ENCODE results near the gene DZIP1. TPM values are rescaled to one million over a fixed set of nuclear protein-coding genes. Genes with fewer than 3 reads are reported as not detected.

The DZIP1 gene
- total RNA-seq, 1 donor from 2014 or later = 0.64 TPM

- Mint-ChIP-seq H3K4me3 (ENCODE audit: low read depth) (no peak overlapping the region), H3K27me3 (ENCODE audit: low read depth) (peaks cover 46% of the 10 kb centered on the region), H3K9me3 (no peaks in the 10 kb centered on the region), H3K36me3 (ENCODE audit: low read depth) (no peaks in the 10 kb centered on the region), H3K27ac (no peak overlapping the region), H3K4me1 (ENCODE audit: low read depth) (peaks cover 11% of the 10 kb centered on the region)
- no peak for DNase-seq (ENCODE audit: low spot score)
- intact Hi-C loops (cut with micrococcal nuclease) = loop anchor here (5.0 to 10.0 kb wide), 2 partner anchors 89 to 937 kb away; partner anchors contain the start of gene CLDN10
Observed at GRCh38 chr13:95641291-95642027, 3.0 kb downstream of the DZIP1 start.

DNA sequence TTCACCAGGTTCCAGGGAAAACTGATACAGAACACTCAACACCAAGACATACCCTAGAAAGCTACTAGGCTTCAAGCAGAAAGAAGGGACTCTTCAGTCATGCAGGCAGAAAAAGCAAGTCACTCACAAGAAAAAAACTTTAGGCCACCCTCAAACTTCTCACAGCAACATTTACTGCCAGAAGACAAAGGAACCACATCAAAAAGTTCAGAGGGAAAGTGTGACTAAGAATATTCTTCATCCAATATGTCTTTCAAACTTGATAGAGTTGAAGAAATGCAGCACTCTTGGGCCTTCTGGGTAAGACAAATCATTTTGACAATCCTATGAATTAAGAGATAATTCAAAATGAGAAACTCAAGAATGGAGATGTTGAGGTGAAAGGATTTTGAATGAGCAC is 7.7 kb downstream of the DZIP1 start:
- peaks cover 28% of the 10 kb centered on the region for H3K27me3 Mint-ChIP-seq (ENCODE audit: low read depth)

DNA sequence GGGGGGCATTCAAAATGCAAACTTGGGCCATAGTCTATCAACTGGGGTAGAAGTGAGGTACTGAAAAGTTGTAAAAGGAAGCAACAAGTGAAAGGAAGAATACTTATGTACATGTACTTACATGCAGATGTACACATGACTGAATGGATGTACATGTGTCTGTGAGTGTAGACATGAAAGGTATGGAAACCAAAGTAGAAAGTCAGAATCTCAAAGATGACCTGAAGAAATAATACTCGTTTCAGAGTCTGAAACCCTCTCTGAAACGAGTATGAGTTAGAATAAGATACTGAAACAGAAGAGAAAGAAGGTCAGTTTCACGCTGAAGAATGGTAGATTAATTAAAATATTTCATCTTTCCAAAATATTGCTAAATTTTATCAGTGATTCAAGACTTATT is 13.9 kb downstream of the DZIP1 start:
- Mint-ChIP-seq H3K27ac (no peak overlapping the region), H3K4me1 (ENCODE audit: low read depth) (no peaks in the 10 kb centered on the region), H3K9me3 (no peaks in the 10 kb centered on the region), H3K27me3 (ENCODE audit: low read depth) (peaks cover 8% of the 10 kb centered on the region), H3K36me3 (ENCODE audit: low read depth) (no peaks in the 10 kb centered on the region), H3K4me3 (ENCODE audit: low read depth) (no peak overlapping the region)
- intact Hi-C loops (cut with micrococcal nuclease) = no loop called here
- no peak for DNase-seq (ENCODE audit: low spot score)

More for the DNA sequence above, 7.7 kb downstream of the DZIP1 start:
- no peaks in the 10 kb centered on the region for H3K9me3 Mint-ChIP-seq
- no peak overlapping the region for H3K27ac Mint-ChIP-seq
- no peak overlapping the region for H3K4me3 Mint-ChIP-seq (ENCODE audit: low read depth)
- DNase-seq (ENCODE audit: low spot score) = no peak
- H3K36me3 Mint-ChIP-seq (ENCODE audit: low read depth) = no peaks in the 10 kb centered on the region
- peaks cover 7% of the 10 kb centered on the region for H3K4me1 Mint-ChIP-seq (ENCODE audit: low read depth)
- intact Hi-C loops (cut with micrococcal nuclease) = loop anchor here (5.0 kb wide), 1 partner anchor 40 kb away; the partner anchor contains the start of gene DNAJC3

DNA sequence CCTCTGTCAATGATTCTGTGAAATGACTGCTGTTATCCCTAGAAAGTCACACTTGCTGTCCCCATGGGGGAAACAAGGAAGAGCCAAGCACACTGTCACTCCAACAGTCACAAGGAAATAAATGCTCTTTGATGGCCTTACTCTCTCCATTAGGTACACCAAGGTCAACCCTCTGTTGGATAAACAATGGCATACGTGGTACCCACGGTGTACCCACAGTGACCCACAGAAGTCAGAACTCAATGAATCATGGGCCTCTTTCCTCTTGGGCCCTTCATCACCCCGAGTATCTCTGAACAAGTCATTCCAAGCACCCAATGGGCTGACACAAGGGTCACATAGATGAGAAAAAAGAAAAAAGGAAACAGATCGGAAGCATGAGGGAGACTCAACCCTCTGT is 15.4 kb downstream of the DZIP1 start:
- Mint-ChIP-seq H3K4me3 (ENCODE audit: low read depth) (no peak overlapping the region), H3K27ac (no peak overlapping the region), H3K9me3 (no peaks in the 10 kb centered on the region), H3K27me3 (ENCODE audit: low read depth) (peaks cover 8% of the 10 kb centered on the region), H3K36me3 (ENCODE audit: low read depth) (no peaks in the 10 kb centered on the region), H3K4me1 (ENCODE audit: low read depth) (no peaks in the 10 kb centered on the region)
- intact Hi-C loops (cut with micrococcal nuclease) = no loop called here
- DNase-seq (ENCODE audit: low spot score) = no peak

- no peak overlapping the region for H3K27ac Mint-ChIP-seq
- H3K9me3 Mint-ChIP-seq = no peaks in the 10 kb centered on the region
- no peaks in the 10 kb centered on the region for H3K36me3 Mint-ChIP-seq (ENCODE audit: low read depth)
- H3K4me1 Mint-ChIP-seq (ENCODE audit: low read depth) = no peaks in the 10 kb centered on the region
- no peak for DNase-seq (ENCODE audit: low spot score)
- no peak overlapping the region for H3K4me3 Mint-ChIP-seq (ENCODE audit: low read depth)
- peaks cover 6% of the 10 kb centered on the region for H3K27me3 Mint-ChIP-seq (ENCODE audit: low read depth)
- intact Hi-C loops (cut with micrococcal nuclease) = no loop called here
Observed at GRCh38 chr13:95628488-95628887, 16.0 kb downstream of the DZIP1 start.

DNA sequence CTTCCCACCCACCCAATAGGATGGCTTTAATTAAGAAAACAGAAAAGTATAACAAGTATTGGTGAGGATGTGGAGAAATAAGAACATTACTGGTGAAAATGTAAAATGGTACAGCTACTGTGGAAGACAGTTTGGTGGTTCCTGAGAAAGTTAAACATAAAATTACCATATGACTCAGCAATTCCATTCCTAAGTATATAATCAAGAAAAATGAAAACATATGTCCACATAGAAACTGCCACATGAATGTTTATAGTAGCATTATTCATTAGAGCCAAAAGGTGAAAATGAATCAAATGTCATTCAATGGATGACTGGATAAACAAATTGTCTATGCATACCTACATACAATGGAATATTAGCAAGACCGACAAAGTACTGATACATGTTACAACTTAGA is 16.9 kb downstream of the DZIP1 start:
- H3K9me3 Mint-ChIP-seq = no peaks in the 10 kb centered on the region
- intact Hi-C loops (cut with micrococcal nuclease) = no loop called here
- H3K4me1 Mint-ChIP-seq (ENCODE audit: low read depth) = no peaks in the 10 kb centered on the region
- H3K27me3 Mint-ChIP-seq (ENCODE audit: low read depth) = peaks cover 10% of the 10 kb centered on the region
- no peak for DNase-seq (ENCODE audit: low spot score)
- H3K4me3 Mint-ChIP-seq (ENCODE audit: low read depth) = no peak overlapping the region
- no peaks in the 10 kb centered on the region for H3K36me3 Mint-ChIP-seq (ENCODE audit: low read depth)
- H3K27ac Mint-ChIP-seq = no peak overlapping the region

DNA sequence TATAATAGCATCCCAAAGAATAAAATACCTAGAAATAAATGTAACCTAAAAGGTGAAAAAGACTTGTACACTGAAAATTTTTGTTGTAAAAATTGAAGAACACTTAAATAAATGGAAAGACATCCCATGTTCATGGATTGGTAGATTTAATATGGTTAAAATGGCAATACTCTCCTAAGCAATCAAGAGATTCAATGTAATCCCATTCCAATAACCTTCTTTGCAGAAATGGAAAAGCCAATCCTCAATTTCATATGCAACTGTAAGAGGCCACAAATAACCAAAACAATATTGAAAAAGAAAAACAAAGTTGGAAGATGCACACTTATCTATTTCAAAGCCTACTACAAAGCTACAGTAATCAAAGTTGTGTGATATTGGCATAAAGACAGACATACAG is 17.7 kb downstream of the DZIP1 start:
- no peak for DNase-seq (ENCODE audit: low spot score)
- H3K27me3 Mint-ChIP-seq (ENCODE audit: low read depth) = peaks cover 12% of the 10 kb centered on the region
- no peaks in the 10 kb centered on the region for H3K4me1 Mint-ChIP-seq (ENCODE audit: low read depth)
- H3K9me3 Mint-ChIP-seq = no peaks in the 10 kb centered on the region
- intact Hi-C loops (cut with micrococcal nuclease) = no loop called here
- H3K36me3 Mint-ChIP-seq (ENCODE audit: low read depth) = no peaks in the 10 kb centered on the region
- H3K4me3 Mint-ChIP-seq (ENCODE audit: low read depth) = no peak overlapping the region
- no peak overlapping the region for H3K27ac Mint-ChIP-seq

DNA sequence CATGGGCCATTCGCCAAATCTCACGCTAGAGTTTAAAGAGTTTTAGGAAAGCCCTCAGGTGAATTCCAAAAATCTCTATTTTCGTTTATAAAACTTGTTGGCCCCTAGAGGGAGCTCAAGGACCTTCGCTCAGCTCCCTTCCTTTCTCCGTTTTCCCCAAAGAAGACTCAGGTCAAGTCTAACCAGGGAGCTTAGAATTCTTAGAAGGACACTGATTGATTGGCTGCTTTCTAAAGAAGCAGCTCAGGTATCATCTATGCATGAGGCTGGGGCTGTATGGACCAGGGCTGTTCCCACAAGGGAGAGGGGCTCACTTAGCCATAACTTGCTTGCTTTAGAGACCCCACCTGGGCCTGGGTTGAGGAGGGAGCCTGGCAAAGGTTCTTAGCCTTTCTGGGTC is 20.5 kb downstream of the DZIP1 start:
- H3K9me3 Mint-ChIP-seq = no peaks in the 10 kb centered on the region
- no peak overlapping the region for H3K4me3 Mint-ChIP-seq (ENCODE audit: low read depth)
- H3K27me3 Mint-ChIP-seq (ENCODE audit: low read depth) = peaks cover 12% of the 10 kb centered on the region
- no peaks in the 10 kb centered on the region for H3K36me3 Mint-ChIP-seq (ENCODE audit: low read depth)
- intact Hi-C loops (cut with micrococcal nuclease) = loop anchor here (1.0 kb wide), 2 partner anchors 37 to 210 kb away; no protein-coding TSS in a partner anchor
- no peak overlapping the region for H3K27ac Mint-ChIP-seq
- no peak for DNase-seq (ENCODE audit: low spot score)
- H3K4me1 Mint-ChIP-seq (ENCODE audit: low read depth) = no peaks in the 10 kb centered on the region

DNA sequence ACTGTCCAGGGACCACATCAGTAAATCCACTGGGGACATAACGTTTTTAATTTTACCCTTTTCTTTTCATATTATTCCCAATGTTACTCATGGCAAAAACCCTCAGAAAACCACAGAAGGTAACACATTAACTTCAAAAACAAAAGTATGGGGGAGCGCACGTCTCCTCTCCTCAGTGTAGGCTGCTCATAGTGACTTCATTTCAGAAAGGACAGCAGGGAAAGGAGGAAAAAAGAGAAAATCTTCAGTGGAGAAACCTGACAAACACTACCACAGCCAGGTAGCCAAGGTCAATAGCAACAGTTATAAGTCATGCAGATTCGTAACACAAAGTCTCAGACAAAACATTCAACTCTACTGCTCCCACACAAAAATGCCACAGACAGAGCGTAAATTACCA is 21.4 kb downstream of the DZIP1 start:
- H3K9me3 Mint-ChIP-seq = no peaks in the 10 kb centered on the region

DNA sequence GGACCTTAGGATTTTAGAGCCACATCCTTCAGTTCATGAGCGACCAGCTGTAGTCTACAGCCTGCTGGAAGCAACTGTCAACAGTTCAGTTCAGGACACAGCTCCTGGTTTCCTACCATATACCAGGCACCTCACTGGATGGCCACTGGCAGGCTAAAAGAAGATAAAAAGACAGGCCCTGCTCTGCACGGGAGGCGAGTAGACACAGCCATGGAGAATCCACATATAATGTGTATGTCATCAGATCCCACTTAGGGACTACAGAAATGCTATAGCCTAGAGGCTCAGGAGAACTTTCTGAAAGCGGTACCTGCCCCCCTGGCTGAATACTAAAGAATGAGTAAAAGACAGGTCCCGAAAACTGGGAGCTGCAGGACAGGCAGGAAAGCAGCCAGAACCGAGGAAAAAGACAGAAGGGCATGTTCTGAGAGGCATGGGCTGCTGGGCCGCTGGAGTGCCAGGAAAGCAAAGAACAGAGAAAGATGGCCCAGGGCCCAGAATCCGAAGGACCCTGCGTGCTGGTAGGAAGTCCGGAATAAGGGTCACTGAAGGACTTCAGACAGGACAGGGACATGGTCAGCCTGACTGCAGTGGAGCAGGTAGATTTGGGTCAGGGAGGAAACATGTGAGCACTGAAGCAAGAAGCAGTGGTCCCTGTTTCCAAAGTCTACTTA is 23.5 kb downstream of the DZIP1 start:
- H3K27me3 Mint-ChIP-seq (ENCODE audit: low read depth) = peaks cover 12% of the 10 kb centered on the region
- H3K36me3 Mint-ChIP-seq (ENCODE audit: low read depth) = no peaks in the 10 kb centered on the region
- no peaks in the 10 kb centered on the region for H3K4me1 Mint-ChIP-seq (ENCODE audit: low read depth)
- H3K9me3 Mint-ChIP-seq = no peaks in the 10 kb centered on the region
- no peak for DNase-seq (ENCODE audit: low spot score)
- no peak overlapping the region for H3K27ac Mint-ChIP-seq
- H3K4me3 Mint-ChIP-seq (ENCODE audit: low read depth) = no peak overlapping the region
- intact Hi-C loops (cut with micrococcal nuclease) = no loop called here

More for the DNA sequence above, 21.4 kb downstream of the DZIP1 start:
- intact Hi-C loops (cut with micrococcal nuclease) = loop anchor here (2.0 kb wide), 1 partner anchor 22 kb away; the partner anchor contains the start of gene DZIP1
- no peak overlapping the region for H3K4me3 Mint-ChIP-seq (ENCODE audit: low read depth)
- no peaks in the 10 kb centered on the region for H3K4me1 Mint-ChIP-seq (ENCODE audit: low read depth)
- H3K36me3 Mint-ChIP-seq (ENCODE audit: low read depth) = no peaks in the 10 kb centered on the region
- H3K27me3 Mint-ChIP-seq (ENCODE audit: low read depth) = peaks cover 12% of the 10 kb centered on the region
- H3K27ac Mint-ChIP-seq = no peak overlapping the region
- no peak for DNase-seq (ENCODE audit: low spot score)

DNA sequence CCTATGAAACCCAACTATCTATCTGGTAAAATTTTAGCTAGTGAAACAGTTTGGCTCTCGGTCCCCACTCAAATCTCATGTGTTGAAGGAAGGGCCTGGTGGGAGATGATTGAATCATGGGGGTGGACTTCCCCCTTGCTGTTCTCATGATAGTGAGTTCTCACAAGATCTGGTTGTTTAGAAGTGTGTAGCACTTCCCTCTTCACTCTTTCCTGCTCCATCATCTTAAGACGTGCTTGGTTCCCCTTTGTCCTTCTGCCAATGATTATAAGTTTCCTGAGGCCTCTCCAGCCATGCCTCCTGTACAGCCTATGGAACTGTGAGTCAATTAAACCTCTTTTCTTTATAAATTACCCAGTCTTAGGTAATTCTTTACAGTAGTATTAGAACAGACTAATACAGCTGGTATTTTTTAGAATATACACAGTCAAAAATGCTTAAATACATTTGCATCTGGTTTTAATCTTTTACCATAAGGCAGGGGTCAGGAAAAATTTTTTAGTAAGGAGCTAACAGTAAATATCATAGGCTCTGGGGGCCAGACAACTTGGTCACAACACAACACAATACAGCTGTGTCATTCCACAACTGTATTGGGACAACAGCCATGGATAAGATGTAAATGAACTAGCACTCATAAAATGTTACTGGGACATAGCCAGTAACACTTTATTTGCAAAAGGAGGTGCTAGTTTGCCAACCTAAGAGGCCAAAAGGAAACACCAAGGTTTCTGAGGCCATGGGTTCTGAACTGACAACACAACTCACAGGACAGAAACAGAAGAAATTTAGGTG is 24.3 kb downstream of the DZIP1 start:
- DNase-seq (ENCODE audit: low spot score) = no peak
- no peaks in the 10 kb centered on the region for H3K4me1 Mint-ChIP-seq (ENCODE audit: low read depth)
- intact Hi-C loops (cut with micrococcal nuclease) = no loop called here
- no peaks in the 10 kb centered on the region for H3K36me3 Mint-ChIP-seq (ENCODE audit: low read depth)
- peaks cover 9% of the 10 kb centered on the region for H3K27me3 Mint-ChIP-seq (ENCODE audit: low read depth)
- H3K4me3 Mint-ChIP-seq (ENCODE audit: low read depth) = no peak overlapping the region
- no peak overlapping the region for H3K27ac Mint-ChIP-seq
- H3K9me3 Mint-ChIP-seq = no peaks in the 10 kb centered on the region

DNA sequence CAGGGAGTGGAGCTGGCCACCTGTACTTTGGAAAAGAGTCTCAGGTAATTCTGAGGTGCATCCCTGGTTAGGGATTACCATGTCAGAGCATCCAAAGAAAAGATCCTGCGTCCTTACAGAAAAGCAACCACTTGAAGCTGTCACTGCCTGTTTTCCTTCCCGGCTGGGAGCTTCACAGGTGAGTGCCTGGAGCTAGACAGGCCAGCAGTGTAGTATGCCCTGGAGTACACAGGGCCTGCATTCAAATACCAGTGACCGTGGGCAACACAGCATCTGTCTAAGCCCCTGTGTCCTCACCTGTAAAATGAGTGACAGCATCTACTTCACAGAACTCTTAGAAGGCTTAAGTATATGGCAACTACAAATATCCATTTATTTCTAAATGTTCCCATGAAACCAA is 29.0 kb downstream of the DZIP1 start:
- Mint-ChIP-seq H3K27me3 (ENCODE audit: low read depth) (peaks cover 2% of the 10 kb centered on the region), H3K36me3 (ENCODE audit: low read depth) (no peaks in the 10 kb centered on the region), H3K4me1 (ENCODE audit: low read depth) (no peaks in the 10 kb centered on the region), H3K9me3 (no peaks in the 10 kb centered on the region), H3K27ac (no peak overlapping the region), H3K4me3 (ENCODE audit: low read depth) (no peak overlapping the region)
- DNase-seq (ENCODE audit: low spot score) = no peak
- intact Hi-C loops (cut with micrococcal nuclease) = no loop called here
